Breast epithelium (tissue), 3 donors: ENCODE results near the gene PXN.

Source experiments
- CTCF ChIP-seq, 3 donors: fragments of 450-650 bp; IDR thresholded peaks; one replicate each; pipeline ENCODE4 v1.5.1; 2016 to 2017; ENCODE audit warnings: antibody characterized with exemption in 3 of 3, mild to moderate bottlenecking in 3 of 3, moderate library complexity in 3 of 3
- POLR2A ChIP-seq: fragments of 450-650 bp; IDR thresholded peaks from one replicate; pipeline ENCODE4 v1.6.1; 2016; ENCODE audit warnings: antibody characterized with exemption, mild to moderate bottlenecking, moderate library complexity
- POLR2AphosphoS5 ChIP-seq, 3 donors: sonication (generic); formaldehyde crosslinking; IDR thresholded peaks; one replicate each; pipeline ENCODE4 v1.6.1; 2017; ENCODE audit warnings: antibody characterized with exemption in 3 of 3

- TF ChIP-seq CTCF (IDR thresholded peaks at IDR 0.05) (no peak), POLR2A (no peak), POLR2AphosphoS5 (IDR thresholded peaks at IDR 0.05) (peak in 1 of 3 donors; percentile 45)
These were observed 5.9 kb downstream of the PXN start for GRCh38 chr12:120259418-120260202.
